Fibroblast of skin of abdomen (primary cell): ENCODE results near the gene RAB36.

Source experiments
- DNase-seq: peaks from one replicate; pipeline ENCODE4 v3.0.0-alpha.2; 2013

RAB36 gene

DNA sequence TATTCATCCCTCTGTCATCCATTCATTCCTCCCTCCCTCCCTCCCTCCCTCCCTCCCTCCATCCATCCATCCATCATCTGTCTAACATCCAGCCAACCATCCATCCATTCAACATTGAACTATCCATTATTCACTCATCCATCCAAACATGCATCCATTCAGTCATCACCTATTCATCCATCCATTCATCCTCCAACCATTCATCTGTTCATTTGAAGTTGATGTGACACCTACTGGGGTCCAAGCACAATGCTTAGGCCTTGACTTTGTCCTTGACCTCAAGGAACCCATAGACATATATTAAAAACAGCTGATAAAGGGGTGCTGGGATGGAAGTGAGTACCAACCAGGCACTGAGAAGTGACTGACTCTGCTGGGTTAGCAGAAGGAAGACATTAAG, 61.6 kb downstream of the RAB36 start:
- DNase-seq: no peak

DNA sequence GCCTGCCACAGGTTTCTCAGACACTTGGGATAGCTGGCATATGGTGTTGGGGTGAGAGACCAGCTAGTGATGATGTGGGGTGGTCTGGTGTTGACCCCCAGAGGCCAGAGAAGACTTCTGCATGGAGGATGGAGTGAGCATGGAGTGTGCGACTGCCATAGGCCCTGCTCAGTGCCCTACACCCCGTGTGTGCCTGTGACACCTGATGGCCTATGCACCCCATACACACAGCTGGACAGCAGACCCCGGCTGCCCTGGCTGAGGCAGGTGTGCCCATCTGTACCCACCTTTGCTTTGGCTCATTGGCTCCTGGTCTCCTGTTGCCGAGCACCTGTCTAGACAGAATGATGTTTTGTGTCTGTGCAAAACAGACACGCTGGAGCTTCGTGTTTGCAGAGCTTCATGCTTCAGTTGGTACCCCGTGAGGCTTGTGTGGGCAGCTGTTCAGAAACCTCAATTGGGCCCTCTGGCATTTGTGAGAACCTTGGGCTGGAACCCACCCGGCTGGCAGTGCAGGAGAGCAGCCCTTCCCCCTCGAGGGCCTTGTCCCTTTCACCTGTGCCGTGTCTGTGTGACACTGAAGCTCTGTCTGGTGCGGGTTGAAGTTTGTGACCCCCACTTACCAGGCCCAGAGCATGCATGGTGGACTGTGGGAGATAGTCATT, 62.6 kb downstream of the RAB36 start:
- DNase-seq: no peak

DNA sequence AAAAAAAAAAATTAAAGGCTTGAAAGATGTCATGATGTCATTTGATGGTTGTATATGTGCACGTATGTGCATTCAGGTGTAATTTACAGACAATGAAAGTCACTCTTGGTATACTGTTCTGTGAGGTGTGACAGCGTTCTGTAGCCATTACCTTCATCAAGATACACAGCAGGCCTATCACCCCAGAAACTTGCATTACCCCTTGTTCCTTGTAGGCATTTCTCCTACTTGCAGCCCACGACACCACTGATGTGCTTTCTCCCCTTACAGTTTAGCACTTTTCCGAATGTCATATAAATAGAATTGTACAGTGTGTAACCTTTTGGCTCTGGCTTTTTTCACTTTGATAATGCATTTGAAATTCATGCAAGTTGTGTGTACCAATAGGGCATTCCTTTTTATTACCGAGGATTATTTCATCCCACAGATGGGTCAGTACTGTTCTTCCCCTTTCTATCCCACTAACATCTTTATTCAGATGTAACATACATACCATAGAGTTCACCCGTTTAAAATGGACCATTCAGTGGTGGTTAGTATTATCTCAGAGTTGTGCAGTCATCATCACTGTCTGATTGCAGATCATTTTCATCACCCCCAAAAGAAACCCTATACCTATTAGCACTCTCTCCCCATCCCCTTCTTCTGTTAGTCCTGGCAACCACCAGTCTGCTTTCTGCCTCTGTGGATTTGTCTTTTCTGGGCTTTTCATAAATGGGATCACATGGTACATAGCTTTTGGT, 65.3 kb downstream of the RAB36 start:
- no peak for DNase-seq

DNA sequence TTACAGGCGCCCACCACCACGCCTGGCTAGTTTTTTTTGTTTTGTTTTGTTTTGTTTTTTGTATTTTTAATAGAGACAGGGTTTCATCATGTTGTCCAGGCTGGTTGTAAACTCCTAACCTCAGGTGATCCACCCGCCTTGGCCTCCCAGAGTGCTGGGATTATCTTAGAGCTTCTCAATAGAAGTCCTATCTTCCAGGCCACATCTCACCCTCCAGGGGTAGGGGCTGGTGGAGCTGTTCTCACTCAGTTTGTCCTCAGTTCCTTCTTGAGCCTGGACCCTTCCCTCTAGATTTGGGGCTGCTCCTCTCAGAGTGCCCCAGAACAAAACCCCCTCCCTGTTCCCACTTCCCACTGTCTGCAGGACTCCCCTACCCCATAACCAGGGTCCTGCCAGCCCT, 66.3 kb downstream of the RAB36 start:
- DNase-seq: no peak

DNA sequence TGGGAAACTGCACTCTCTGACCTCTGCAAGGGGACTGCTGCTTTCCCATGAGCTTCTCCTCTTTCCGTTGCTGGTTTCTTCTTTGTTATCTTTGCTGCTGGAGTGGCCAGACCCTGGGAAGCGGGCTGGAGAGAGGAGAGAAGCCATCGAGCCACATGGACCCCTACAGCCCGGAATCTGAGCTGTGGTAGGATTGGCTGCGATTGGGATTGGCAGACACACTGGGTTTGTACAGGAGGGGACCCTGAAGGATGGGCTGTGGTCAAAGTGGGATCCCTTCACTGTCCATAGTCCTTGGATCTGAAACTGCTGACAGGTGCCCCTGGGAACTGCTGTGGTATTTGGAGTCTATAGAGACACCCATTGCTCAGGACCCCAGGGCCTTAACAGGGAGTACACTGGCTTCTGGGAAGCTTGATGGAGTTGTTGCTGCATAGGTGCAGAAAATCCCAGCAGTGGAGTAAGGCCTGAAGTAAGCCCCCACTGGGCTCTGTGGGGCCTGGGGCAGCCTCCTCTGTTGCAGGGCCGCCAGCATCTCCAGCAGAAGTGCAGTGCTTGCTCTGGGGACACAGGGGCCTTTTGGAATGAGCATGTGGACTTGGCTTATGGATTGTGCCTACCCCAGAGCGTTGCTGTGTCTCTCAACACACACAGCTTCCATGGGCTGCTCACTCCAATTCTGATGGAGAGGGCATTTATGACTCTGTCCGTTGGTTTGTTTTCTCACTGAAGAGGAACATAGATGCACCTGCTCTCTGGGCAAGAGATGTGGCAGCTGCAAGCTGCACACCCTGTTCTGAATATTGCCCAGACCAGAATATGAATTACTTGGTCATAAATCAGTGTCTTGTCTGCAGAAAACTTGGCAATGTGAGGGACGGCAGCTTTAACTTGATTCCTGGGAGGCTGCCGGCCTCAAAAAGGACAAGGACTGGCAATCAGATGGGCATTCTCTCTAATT, 67.1 kb downstream of the RAB36 start:
- no peak for DNase-seq

DNA sequence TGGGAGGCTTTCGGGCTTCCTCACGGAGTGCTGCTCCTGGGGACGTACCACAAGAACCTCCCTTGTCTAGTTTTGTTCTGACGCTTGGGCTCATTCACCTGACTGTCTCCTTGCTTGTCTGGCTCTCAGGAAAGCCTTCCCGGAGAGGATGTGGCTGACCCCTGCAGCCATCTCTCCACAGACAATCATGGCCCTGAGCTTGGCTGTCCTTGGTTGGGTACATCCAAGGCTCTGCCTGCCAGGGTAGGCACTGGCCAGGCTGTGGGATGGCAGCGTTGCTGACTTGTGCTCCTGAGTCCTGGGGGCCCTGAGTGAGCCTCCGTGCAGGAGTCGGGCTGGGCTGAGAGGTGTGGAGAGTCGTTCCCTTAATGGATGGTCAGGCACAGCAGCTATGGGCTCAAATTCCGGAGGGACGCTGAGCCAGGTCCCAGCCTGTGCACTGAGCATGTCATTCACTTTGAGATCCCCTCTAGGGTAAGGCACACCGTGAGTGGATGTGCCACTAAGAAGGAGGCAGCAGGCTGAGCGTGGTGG, 67.8 kb downstream of the RAB36 start:
- no peak for DNase-seq

DNA sequence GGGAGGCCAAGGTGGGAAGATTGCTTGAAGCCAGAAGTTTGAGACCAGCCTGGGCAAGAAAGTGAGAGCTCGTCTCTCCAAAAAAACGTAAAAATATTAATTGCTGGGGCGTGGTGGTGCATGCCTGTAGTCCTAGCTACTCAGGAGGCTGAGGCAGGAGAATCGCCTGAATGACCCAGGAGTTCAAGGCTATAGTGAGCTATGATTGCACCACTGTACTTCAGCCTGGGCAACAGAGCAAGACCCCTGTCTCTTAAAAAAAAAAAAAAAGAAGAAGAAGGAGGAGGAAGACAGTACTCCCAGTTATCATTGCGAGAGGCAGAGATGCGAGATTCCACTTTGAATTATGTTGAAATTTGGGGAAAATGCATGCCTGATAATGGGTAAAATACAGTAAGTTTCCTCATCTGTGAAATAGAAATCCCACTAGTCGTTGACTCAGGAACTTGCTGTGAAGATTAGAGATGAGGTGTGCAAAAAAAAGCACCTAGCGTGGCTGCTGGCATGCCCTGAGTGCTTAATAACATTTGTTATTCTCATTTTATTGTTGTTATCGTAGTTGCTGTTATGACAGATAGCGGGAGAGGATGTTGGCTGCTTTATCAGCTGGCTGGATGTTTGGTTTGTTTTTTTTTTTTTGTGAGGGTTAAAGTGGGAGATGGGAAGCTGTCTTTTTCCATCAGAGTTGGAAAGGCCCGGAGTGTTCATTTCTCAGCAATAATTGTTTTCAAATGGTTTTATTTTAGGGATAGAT, 68.5 kb downstream of the RAB36 start:
- no peak for DNase-seq
